Neural progenitor cell (in vitro differentiated cells): ENCODE results near the gene PHF10. TPM values are rescaled to one million over a fixed set of nuclear protein-coding genes. Genes with fewer than 3 reads are reported as not detected.

ENCODE experiments used
- DNase-seq: peaks from one replicate; pipeline ENCODE4 v3.0.0-alpha.2; 2016; ENCODE audit warnings: low spot score
- H2AFZ ChIP-seq: fragments of 200-600 bp; sonication (generic); replicated peaks from 2 replicates; pipeline ENCODE4 v1.6.1; 2016; ENCODE audit warnings: antibody characterized with exemption
- H3F3A ChIP-seq: fragments of 200-600 bp; sonication (generic); 2 replicates; pipeline ENCODE4 v1.6.1; 2016; ENCODE audit warnings: antibody characterized with exemption, low read depth
- H3K27ac ChIP-seq: fragments of 200-600 bp; sonication (generic); 2 replicates; pipeline ENCODE4 v1.5.1; 2016; ENCODE audit warnings: mild to moderate bottlenecking
- H3K27me3 ChIP-seq: fragments of 200-600 bp; sonication (generic); 2 replicates; pipeline ENCODE4 v1.6.1; 2016; ENCODE audit warnings: mild to moderate bottlenecking, moderate library complexity
- H3K36me3 ChIP-seq: fragments of 200-600 bp; sonication (generic); 2 replicates; pipeline ENCODE4 v1.5.1; 2016
- H3K4me1 ChIP-seq: fragments of 200-600 bp; sonication (generic); 2 replicates; pipeline ENCODE4 v1.6.1; 2016; ENCODE audit warnings: mixed run types
- H3K4me2 ChIP-seq: fragments of 200-600 bp; sonication (generic); 2 replicates; pipeline ENCODE4 v1.6.1; 2016
- H3K4me3 ChIP-seq: fragments of 200-600 bp; sonication (generic); 2 replicates; pipeline ENCODE4 v1.5.1; 2016
- H3K79me2 ChIP-seq: fragments of 200-600 bp; sonication (generic); 2 replicates; pipeline ENCODE4 v1.6.1; 2016; ENCODE audit warnings: low read depth
- H3K9ac ChIP-seq: fragments of 200-600 bp; sonication (generic); 2 replicates; pipeline ENCODE4 v1.6.1; 2016
- H3K9me3 ChIP-seq: fragments of 200-600 bp; sonication (generic); 2 replicates; pipeline ENCODE4 v1.5.1; 2016; ENCODE audit warnings: low read depth
- H4K20me1 ChIP-seq: fragments of 200-600 bp; sonication (generic); 2 replicates; pipeline ENCODE4 v1.6.1; 2016; ENCODE audit warnings: low read depth
- H3K27ac Mint-ChIP-seq: 3 replicates; pipeline ENCODE4 v1.8.0; 2021; ENCODE audit warnings: mixed read lengths
- H3K27me3 Mint-ChIP-seq: 2 replicates; pipeline ENCODE4 v1.8.0; 2022; ENCODE audit warnings: low read depth, mild to moderate bottlenecking, inconsistent platforms, moderate library complexity, mixed read lengths; ENCODE audit not compliant: insufficient read depth
- H3K36me3 Mint-ChIP-seq: 3 replicates; pipeline ENCODE4 v1.8.0; 2021; ENCODE audit warnings: mixed read lengths
- H3K4me1 Mint-ChIP-seq: 3 replicates; pipeline ENCODE4 v1.8.0; 2021; ENCODE audit warnings: mixed read lengths
- H3K4me3 Mint-ChIP-seq: 3 replicates; pipeline ENCODE4 v1.8.0; 2021; ENCODE audit warnings: mild to moderate bottlenecking, moderate library complexity, mixed read lengths
- H3K9me3 Mint-ChIP-seq: 3 replicates; pipeline ENCODE4 v1.8.0; 2020; ENCODE audit warnings: mixed read lengths
- CTCF ChIP-seq: fragments of 200-600 bp; sonication (generic); IDR thresholded peaks from 2 replicates; pipeline ENCODE4 v1.5.1; 2017; ENCODE audit warnings: antibody characterized with exemption, mild to moderate bottlenecking
- EZH2 ChIP-seq: fragments of 200-600 bp; sonication (generic); IDR thresholded peaks from 2 replicates; pipeline ENCODE4 v1.6.1; 2017; ENCODE audit warnings: antibody characterized with exemption, mild to moderate bottlenecking, moderate library complexity
- EZH2phosphoT487 ChIP-seq: fragments of 200-600 bp; sonication (generic); IDR thresholded peaks from 2 replicates; pipeline ENCODE4 v1.6.1; 2017; ENCODE audit warnings: antibody characterized with exemption
- total RNA-seq: library from RNA; depleted of rRNA; stranded (reverse); fragments of >200 nt; gene quantifications from 2 replicates; pipeline ENCODE4 v1.2.3, GENCODE V29; 2015; ENCODE audit warnings: low replicate concordance

The PHF10 gene
- total RNA-seq, 1 donor from 2014 or later: 43.0 TPM

GRCh38 chr6:169684056-169684455, 40.2 kb downstream of the PHF10 start:
- Mint-ChIP-seq H3K4me3 (no peak overlapping the region), H3K27me3 (no peaks in the 10 kb centered on the region), H3K36me3 (peaks cover 76% of the 10 kb centered on the region), H3K9me3 (peaks cover 40% of the 10 kb centered on the region), H3K4me1 (no peaks in the 10 kb centered on the region), H3K27ac (no peak overlapping the region)
- Histone ChIP-seq H3K9ac (no peak overlapping the region), H3K4me3 (no peak overlapping the region), H3K27me3 (no peaks in the 10 kb centered on the region), H4K20me1 (no peaks in the 10 kb centered on the region), H3K36me3 (peaks cover 26% of the 10 kb centered on the region), H3F3A (no peaks in the 10 kb centered on the region), H3K9me3 (peaks cover 17% of the 10 kb centered on the region), H3K79me2 (peaks cover 54% of the 10 kb centered on the region), H3K27ac (no peak overlapping the region), H3K4me2 (no peak overlapping the region), H3K4me1 (no peaks in the 10 kb centered on the region), H2AFZ (no peak overlapping the region)
- TF ChIP-seq CTCF: no peak
- TF ChIP-seq EZH2phosphoT487: no peak
- TF ChIP-seq EZH2: no peak
- DNase-seq: no peak

DNA sequence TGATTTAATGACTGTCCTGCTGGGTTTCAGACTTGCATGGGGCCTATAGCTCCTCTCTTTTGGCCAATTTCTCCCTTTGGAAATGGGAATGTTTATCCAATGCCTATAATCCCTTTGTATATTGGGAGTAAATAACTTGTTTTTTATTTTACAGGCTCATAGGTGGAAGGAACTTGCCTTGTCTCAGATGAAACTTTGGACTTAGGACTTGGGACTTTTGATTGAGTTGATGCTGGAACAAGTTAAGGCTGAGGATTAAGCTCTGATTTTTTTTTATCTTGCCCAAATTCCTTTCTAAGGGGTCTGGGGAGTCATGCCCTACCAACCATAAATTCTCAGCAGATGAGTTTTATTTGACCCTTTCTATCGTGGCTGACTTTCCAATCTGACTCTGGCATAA, 46.0 kb downstream of the PHF10 start:
- no peak for DNase-seq
- H3K27ac ChIP-seq: no peak overlapping the region
- Mint-ChIP-seq H3K36me3 (peaks cover 61% of the 10 kb centered on the region), H3K4me3 (no peak overlapping the region), H3K27me3 (no peaks in the 10 kb centered on the region), H3K9me3 (peaks cover 10% of the 10 kb centered on the region), H3K4me1 (no peaks in the 10 kb centered on the region), H3K27ac (no peak overlapping the region)
- no peaks in the 10 kb centered on the region for H3K27me3 ChIP-seq
- H3K36me3 ChIP-seq: no peaks in the 10 kb centered on the region
- no peaks in the 10 kb centered on the region for H4K20me1 ChIP-seq
- no peaks in the 10 kb centered on the region for H3F3A ChIP-seq
- H3K4me1 ChIP-seq: no peaks in the 10 kb centered on the region
- H2AFZ ChIP-seq: no peak overlapping the region
- no peak overlapping the region for H3K4me3 ChIP-seq
- H3K4me2 ChIP-seq: no peak overlapping the region
- H3K79me2 ChIP-seq: peaks cover 16% of the 10 kb centered on the region
- H3K9ac ChIP-seq: no peak overlapping the region
- TF ChIP-seq CTCF (no peak), EZH2phosphoT487 (no peak), EZH2 (no peak)
- H3K9me3 ChIP-seq: no peaks in the 10 kb centered on the region

GRCh38 chr6:169677096-169677495, 47.2 kb downstream of the PHF10 start:
- H3K79me2 ChIP-seq: peaks cover 5% of the 10 kb centered on the region
- no peak overlapping the region for H3K9ac ChIP-seq
- Mint-ChIP-seq H3K4me3 (no peak overlapping the region), H3K27me3 (no peaks in the 10 kb centered on the region), H3K27ac (no peak overlapping the region), H3K9me3 (peaks cover 8% of the 10 kb centered on the region), H3K4me1 (no peaks in the 10 kb centered on the region), H3K36me3 (peaks cover 50% of the 10 kb centered on the region)
- H3F3A ChIP-seq: no peaks in the 10 kb centered on the region
- DNase-seq: no peak
- H4K20me1 ChIP-seq: no peaks in the 10 kb centered on the region
- no peaks in the 10 kb centered on the region for H3K27me3 ChIP-seq
- H3K4me1 ChIP-seq: no peaks in the 10 kb centered on the region
- no peak overlapping the region for H2AFZ ChIP-seq
- no peak for TF ChIP-seq EZH2phosphoT487
- TF ChIP-seq EZH2: no peak
- no peak for TF ChIP-seq CTCF
- no peak overlapping the region for H3K27ac ChIP-seq
- no peaks in the 10 kb centered on the region for H3K36me3 ChIP-seq
- H3K4me2 ChIP-seq: no peak overlapping the region
- no peaks in the 10 kb centered on the region for H3K9me3 ChIP-seq
- H3K4me3 ChIP-seq: no peak overlapping the region

GRCh38 chr6:169675011-169675410, 49.3 kb downstream of the PHF10 start:
- Histone ChIP-seq H3K27me3 (no peaks in the 10 kb centered on the region), H3K79me2 (no peaks in the 10 kb centered on the region), H3K4me2 (no peak overlapping the region), H3F3A (no peaks in the 10 kb centered on the region), H4K20me1 (no peaks in the 10 kb centered on the region), H3K4me1 (no peaks in the 10 kb centered on the region), H3K36me3 (no peaks in the 10 kb centered on the region), H3K9me3 (no peaks in the 10 kb centered on the region), H2AFZ (no peak overlapping the region), H3K9ac (no peak overlapping the region), H3K4me3 (no peak overlapping the region), H3K27ac (no peak overlapping the region)
- TF ChIP-seq CTCF (no peak), EZH2 (no peak)
- no peaks in the 10 kb centered on the region for H3K9me3 Mint-ChIP-seq
- peaks cover 44% of the 10 kb centered on the region for H3K36me3 Mint-ChIP-seq
- peaks cover 3% of the 10 kb centered on the region for H3K4me1 Mint-ChIP-seq
- no peaks in the 10 kb centered on the region for H3K27me3 Mint-ChIP-seq
- H3K4me3 Mint-ChIP-seq: no peak overlapping the region
- DNase-seq: no peak
- H3K27ac Mint-ChIP-seq: no peak overlapping the region
